ENCODE data around the gene RPL18. TPM values are rescaled to one million over a fixed set of nuclear protein-coding genes. Genes with fewer than 3 reads are reported as not detected.
A peak's percentile ranks its signal among the peaks of the same experiment; 100 is the strongest.

The RPL18 gene
- total RNA-seq, 3 donors from 2014 or later (not counting 1 experiment from before 2014, with no cell fraction given), result 900 to 1,086 (median 1,066) TPM

- H3K27ac ChIP-seq (ENCODE audit: low read length), result no peak overlapping the region
- peak overlapping the region in 1 of 2 donors; percentile 63 for H3K27ac Mint-ChIP-seq
- TF ChIP-seq CTCF (IDR thresholded peaks at IDR 0.05), result no peak
- peak overlapping the region; percentile 4 for H3K4me3 Mint-ChIP-seq
- peaks cover 38% of the 10 kb centered on the region for H3K4me1 ChIP-seq (ENCODE audit: control insufficient read depth, insufficient read depth, low read length)
- ATAC-seq (no peak), DNase-seq (no peak)
- no peaks in the 10 kb centered on the region for H3K9me3 ChIP-seq (ENCODE audit: control insufficient read depth, insufficient read depth, low read length)
- H3K27me3 ChIP-seq (ENCODE audit: control insufficient read depth, insufficient read depth, low read length), result no peaks in the 10 kb centered on the region
- intact Hi-C loops (cut with micrococcal nuclease), result no loop called here
- no peak overlapping the region for H3K4me3 ChIP-seq (ENCODE audit: low read length)
- H3K4me1 Mint-ChIP-seq, result peaks cover 36 to 40% of the 10 kb centered on the region in 2 donors
- peaks cover 33% of the 10 kb centered on the region for H3K36me3 ChIP-seq (ENCODE audit: control insufficient read depth, insufficient read depth, low read length)
- 94% methylated on average over 17 of the region's 19 CpGs for WGBS (ENCODE audit: insufficient coverage)
- H3K36me3 Mint-ChIP-seq, result no peaks in the 10 kb centered on the region
- H3K9me3 Mint-ChIP-seq, result no peaks in the 10 kb centered on the region
- no peaks in the 10 kb centered on the region for H3K27me3 Mint-ChIP-seq (ENCODE audit: low read depth in 2 of 2)
These were observed 3.5 kb downstream of the RPL18 start for GRCh38 chr19:48615231-48616040.

GRCh38 chr19:48614436-48615230 is 4.3 kb downstream of the RPL18 start, which contains the start of gene FAM83E:
FAM83E (minus strand) TSS chr19:48615076; CDS start chr19:48613372, 1,704 bp downstream.
- Mint-ChIP-seq H3K4me1 (peaks cover 29 to 32% of the 10 kb centered on the region in 2 donors), H3K27ac (peak within 1 kb of the TSS; percentile 59 to 63), H3K9me3 (no peaks in the 10 kb centered on the region), H3K36me3 (no peaks in the 10 kb centered on the region), H3K27me3 (ENCODE audit: low read depth in 2 of 2) (no peaks in the 10 kb centered on the region), H3K4me3 (peak within 1 kb of the TSS; percentile 4)
- Histone ChIP-seq H3K27ac (ENCODE audit: low read length) (no peak within 1 kb of the TSS), H3K27me3 (ENCODE audit: control insufficient read depth, insufficient read depth, low read length) (no peaks in the 10 kb centered on the region), H3K9me3 (ENCODE audit: control insufficient read depth, insufficient read depth, low read length) (no peaks in the 10 kb centered on the region), H3K36me3 (ENCODE audit: control insufficient read depth, insufficient read depth, low read length) (peaks cover 33% of the 10 kb centered on the region), H3K4me1 (ENCODE audit: control insufficient read depth, insufficient read depth, low read length) (peaks cover 31% of the 10 kb centered on the region), H3K4me3 (ENCODE audit: low read length) (no peak within 1 kb of the TSS)
- no peak for ATAC-seq
- intact Hi-C loops (cut with micrococcal nuclease), result no loop called here
- DNase-seq, result no peak
- WGBS (ENCODE audit: insufficient coverage), result 83% methylated on average over 30 of the region's 31 CpGs
- TF ChIP-seq CTCF (IDR thresholded peaks at IDR 0.05), result no peak

- H3K4me3 Mint-ChIP-seq, result no peak overlapping the region
- H3K9me3 Mint-ChIP-seq, result no peaks in the 10 kb centered on the region
- TF ChIP-seq CTCF (IDR thresholded peaks at IDR 0.05), result no peak
- H3K36me3 Mint-ChIP-seq, result no peaks in the 10 kb centered on the region
- 85% methylated on average over 13 of the region's 13 CpGs for WGBS (ENCODE audit: insufficient coverage)
- Histone ChIP-seq H3K27me3 (ENCODE audit: control insufficient read depth, insufficient read depth, low read length) (no peaks in the 10 kb centered on the region), H3K4me1 (ENCODE audit: control insufficient read depth, insufficient read depth, low read length) (peaks cover 28% of the 10 kb centered on the region), H3K4me3 (ENCODE audit: low read length) (no peak overlapping the region), H3K36me3 (ENCODE audit: control insufficient read depth, insufficient read depth, low read length) (peaks cover 33% of the 10 kb centered on the region), H3K27ac (ENCODE audit: low read length) (no peak overlapping the region), H3K9me3 (ENCODE audit: control insufficient read depth, insufficient read depth, low read length) (no peaks in the 10 kb centered on the region)
- H3K27ac Mint-ChIP-seq, result peak overlapping the region; percentile 59 to 63
- ATAC-seq, result no peak
- no peaks in the 10 kb centered on the region for H3K27me3 Mint-ChIP-seq (ENCODE audit: low read depth in 2 of 2)
- DNase-seq, result no peak
- H3K4me1 Mint-ChIP-seq, result peaks cover 22 to 27% of the 10 kb centered on the region in 2 donors
- intact Hi-C loops (cut with micrococcal nuclease), result no loop called here
These were observed 5.0 kb downstream of the RPL18 start for GRCh38 chr19:48613852-48614435.

All from natural killer cell (primary cell).